Hematopoietic multipotent progenitor cell treated with erythropoietin and hydrocortisone succinate and interleukin-3 and kit ligand, for 8 days (in vitro differentiated cells): ENCODE measurements around the gene NBPF26.
"Not testable (repeated sequence)": the region's sequence is repeated elsewhere in the genome, so short reads cannot be mapped to it uniquely, and the experiment has no call there.

Source experiments
- DNase-seq: peaks from one replicate; pipeline ENCODE4 v3.0.0-alpha.2; 2015

Gene NBPF26

GRCh38 chr1:120723715-120724402 is at the start of gene NBPF26:
TSS of gene NBPF26 (plus strand) at chr1:120723945.
- DNase-seq: peak; percentile 72

DNA sequence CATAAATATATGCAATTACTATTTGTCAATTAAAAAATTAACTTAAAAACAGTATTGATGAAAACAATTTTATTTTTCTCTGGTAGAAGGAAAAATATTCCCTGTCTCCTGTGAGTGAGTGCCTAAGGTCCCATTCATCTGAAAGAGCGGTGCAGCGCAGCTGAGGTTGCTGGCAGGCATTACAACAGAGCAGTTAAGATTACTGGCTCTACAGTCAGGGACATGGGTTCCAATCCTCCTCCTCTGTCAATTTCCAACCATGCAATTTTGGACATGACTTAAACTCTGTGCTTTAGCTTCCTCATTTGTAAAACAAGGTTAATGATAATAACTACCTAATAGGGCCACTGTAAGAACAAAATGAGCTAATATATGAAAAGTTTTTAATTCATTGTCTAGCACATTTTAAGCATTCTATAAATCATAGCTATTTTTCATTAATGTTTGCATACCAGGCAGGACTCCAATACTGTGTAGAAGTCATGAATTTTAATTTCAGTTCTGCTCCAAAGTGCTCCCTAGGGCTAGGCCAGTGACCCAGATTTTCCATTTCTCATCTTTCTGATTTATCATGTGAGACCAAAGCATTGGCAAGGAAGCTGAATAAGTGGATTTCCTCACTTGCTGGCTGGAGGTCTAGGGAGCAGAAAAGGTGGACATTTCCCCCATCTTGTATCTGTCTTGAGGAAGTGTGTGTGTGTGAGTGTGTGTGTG is 43.5 kb upstream of the NBPF26 start:
- DNase-seq: not testable (repeated sequence)

- DNase-seq: not testable (repeated sequence)
Measured at GRCh38 chr1:120680938-120681337, 42.8 kb upstream of the NBPF26 start.

GRCh38 chr1:120684397-120684796 is 39.3 kb upstream of the NBPF26 start:
- not testable (repeated sequence) for DNase-seq

DNA sequence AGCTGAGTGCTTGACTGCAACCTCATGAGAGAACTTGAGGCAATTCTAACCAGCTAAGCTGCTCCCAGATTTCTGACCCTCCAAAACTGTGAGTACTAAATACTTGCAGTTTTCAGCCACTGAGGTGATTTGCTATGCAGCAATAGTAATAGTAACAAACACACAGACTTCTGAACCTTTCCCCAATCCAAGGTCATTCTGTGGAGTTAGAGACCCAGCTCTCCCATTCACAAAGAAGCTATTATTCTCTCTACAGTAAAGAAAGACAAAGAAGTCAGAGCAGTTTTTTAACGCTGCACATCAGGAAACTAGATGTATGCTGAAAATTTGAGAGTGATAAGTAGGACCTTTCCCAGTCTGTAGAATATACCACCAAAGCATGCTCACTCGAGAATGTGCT is 38.1 kb upstream of the NBPF26 start:
- not testable (repeated sequence) for DNase-seq

GRCh38 chr1:120687250-120687649 is 36.5 kb upstream of the NBPF26 start:
- DNase-seq: not testable (repeated sequence)

- not testable (repeated sequence) for DNase-seq
Measured at GRCh38 chr1:120700807-120701562, 22.8 kb upstream of the NBPF26 start.

- DNase-seq: not testable (repeated sequence)
Measured at GRCh38 chr1:120723358-120723714, 409 bp upstream of the NBPF26 start.

DNA sequence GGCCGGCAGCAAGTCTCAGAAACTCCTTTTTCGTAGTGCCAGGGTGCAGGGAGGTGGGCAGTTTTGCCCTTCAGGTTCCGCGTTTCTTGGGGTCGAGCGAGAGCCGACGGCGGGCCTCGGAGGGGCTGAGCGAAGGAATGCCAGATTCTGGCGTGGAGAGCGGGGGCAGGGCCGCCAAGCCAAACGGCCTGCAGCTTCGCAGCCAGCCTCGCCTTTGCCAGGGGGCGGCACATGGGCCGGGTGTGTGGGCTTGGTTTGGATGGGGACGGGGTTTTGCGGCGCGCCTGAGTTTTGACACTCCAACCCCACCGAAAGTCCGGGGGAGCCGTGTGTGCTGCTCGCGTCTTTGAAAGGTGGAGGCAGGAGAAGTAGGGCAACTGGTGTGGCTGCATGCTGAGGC is 762 bp downstream of the NBPF26 start:
- DNase-seq: not testable (repeated sequence)

- DNase-seq: not testable (repeated sequence)
Measured at GRCh38 chr1:120728811-120729210, 5.1 kb downstream of the NBPF26 start.

DNA sequence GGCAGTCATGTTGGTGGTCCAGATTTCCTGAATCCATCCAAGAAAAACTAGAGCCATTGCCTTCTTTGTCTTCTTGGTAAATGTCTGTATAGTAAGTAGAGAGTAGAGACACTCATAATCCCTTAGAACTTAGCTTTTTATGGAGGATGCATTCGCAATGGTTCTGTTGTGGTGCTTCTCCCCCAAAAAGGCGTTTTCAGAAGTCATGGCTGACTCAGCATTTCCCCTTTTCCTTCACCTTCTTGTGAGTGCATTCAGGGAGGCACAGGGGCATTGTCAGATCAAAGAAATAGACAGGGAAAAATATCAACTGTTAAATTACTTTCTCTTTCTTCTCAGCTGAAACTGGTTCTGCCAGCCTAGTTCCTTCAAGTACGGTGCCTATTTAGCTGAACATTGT is 45.3 kb downstream of the NBPF26 start:
- DNase-seq: not testable (repeated sequence)

GRCh38 chr1:120805452-120805851 is 81.7 kb downstream of the NBPF26 start:
- DNase-seq: peak; percentile 13

GRCh38 chr1:120811822-120812221 is 88.1 kb downstream of the NBPF26 start:
- peak; percentile 46 for DNase-seq

DNA sequence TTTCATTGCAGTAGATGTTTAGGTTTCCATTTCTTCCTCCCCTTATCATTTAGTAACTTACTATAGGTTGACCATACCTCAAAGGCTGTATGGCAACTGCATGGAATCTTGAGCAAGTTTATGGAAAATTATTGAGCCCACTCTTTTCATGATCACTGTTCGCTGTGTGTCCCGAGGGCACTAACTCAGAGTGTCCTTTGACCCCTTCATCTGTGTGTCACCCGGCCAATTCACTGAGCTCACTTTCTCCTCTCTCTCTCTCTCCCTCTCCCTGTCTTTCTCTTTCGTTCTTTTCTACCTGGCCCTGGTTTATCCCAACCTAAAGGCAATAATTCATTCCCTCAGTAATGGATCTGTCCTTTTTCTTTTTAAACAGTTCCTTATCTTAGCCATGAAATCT is 101.3 kb downstream of the NBPF26 start:
- not testable (repeated sequence) for DNase-seq

- not testable (repeated sequence) for DNase-seq
Measured at GRCh38 chr1:120826623-120827022, 102.9 kb downstream of the NBPF26 start.

DNA sequence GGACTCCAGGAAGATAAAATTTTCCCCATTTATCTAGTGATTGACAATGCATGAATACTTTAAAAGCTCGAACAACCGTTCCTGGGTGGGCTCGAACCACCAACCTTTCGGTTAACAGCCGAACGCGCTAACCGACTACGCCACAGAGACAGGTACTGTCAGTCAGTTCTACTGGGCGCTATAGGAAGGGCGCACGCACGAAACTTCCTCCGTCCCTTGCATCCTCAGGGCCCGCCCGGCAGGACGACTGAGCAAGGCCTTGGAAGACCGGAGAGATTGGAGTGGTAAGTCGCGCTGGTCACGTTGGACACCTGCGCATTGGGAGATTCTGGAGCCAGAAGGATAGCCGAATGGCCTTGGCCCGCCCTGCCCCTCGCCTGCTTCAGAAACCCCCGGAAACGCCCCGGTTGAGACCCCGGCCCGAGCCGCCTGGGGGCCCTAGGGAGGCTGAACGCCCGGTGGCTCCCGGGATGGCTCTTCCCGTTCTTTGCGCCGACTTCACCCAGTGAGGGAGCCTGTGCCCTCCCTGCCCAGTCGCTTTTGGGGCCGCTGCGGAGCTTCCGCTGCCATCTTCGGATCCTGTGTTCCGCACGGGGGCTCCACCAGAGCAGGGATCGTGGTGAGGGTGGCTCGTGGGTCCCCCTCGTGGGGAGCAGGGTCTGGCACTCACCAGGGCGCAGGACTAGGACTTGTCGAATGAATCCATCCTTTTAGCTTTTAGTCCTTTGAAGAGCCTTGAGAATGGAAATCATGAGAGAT is 120.6 kb downstream of the NBPF26 start:
- DNase-seq: peak; percentile 89

GRCh38 chr1:120844945-120845330 is 121.2 kb downstream of the NBPF26 start:
- not testable (repeated sequence) for DNase-seq

- not testable (repeated sequence) for DNase-seq
Measured at GRCh38 chr1:120849400-120850286, 125.9 kb downstream of the NBPF26 start.

- DNase-seq: peak; percentile 61
Measured at GRCh38 chr1:120850287-120850536, 126.5 kb downstream of the NBPF26 start.

- peak; percentile 98 for DNase-seq
Measured at GRCh38 chr1:120850537-120851421, 127.0 kb downstream of the NBPF26 start.

- DNase-seq: not testable (repeated sequence)
Measured at GRCh38 chr1:120858144-120858543, 134.4 kb downstream of the NBPF26 start.
